Fibroblast of mammary gland (primary cell): Measurements from ENCODE around the gene PTGDR.
A peak's percentile ranks its signal among the peaks of the same experiment; 100 is the strongest.

Experiments
- DNase-seq: peaks from one replicate; pipeline ENCODE4 v3.0.0-alpha.2; 2010; ENCODE audit warnings: low read depth
- H3K4me3 ChIP-seq: 2 replicates; pipeline ENCODE4 v1.5.1; 2011; ENCODE audit warnings: low read depth, mild to moderate bottlenecking, low read length, moderate library complexity; ENCODE audit not compliant: control insufficient read depth
- CTCF ChIP-seq: conservative IDR thresholded peaks from 2 replicates; pipeline ENCODE4 v1.5.1; 2011; ENCODE audit warnings: low read depth, low read length, inconsistent platforms; ENCODE audit not compliant: control insufficient read depth, insufficient read depth

Gene PTGDR

GRCh38 chr14:52286661-52287649 lies 19.5 kb downstream of the PTGDR start:
- DNase-seq = peak; percentile 30
- H3K4me3 ChIP-seq = no peak overlapping the region
- no peak for TF ChIP-seq CTCF

- no peak for DNase-seq
- no peak for TF ChIP-seq CTCF
- H3K4me3 ChIP-seq = no peak overlapping the region
Measured at GRCh38 chr14:52296378-52296777, 28.9 kb downstream of the PTGDR start.

- H3K4me3 ChIP-seq = no peak overlapping the region
- TF ChIP-seq CTCF = no peak
- DNase-seq = no peak
Measured at GRCh38 chr14:52298795-52299194, 31.3 kb downstream of the PTGDR start.

- no peak overlapping the region for H3K4me3 ChIP-seq
- DNase-seq = peak; percentile 72
- TF ChIP-seq CTCF = peak; percentile 62
Measured at GRCh38 chr14:52299692-52300278, 32.3 kb downstream of the PTGDR start.

GRCh38 chr14:52303236-52303635 lies 35.7 kb downstream of the PTGDR start:
- no peak overlapping the region for H3K4me3 ChIP-seq
- no peak for DNase-seq
- no peak for TF ChIP-seq CTCF

DNA sequence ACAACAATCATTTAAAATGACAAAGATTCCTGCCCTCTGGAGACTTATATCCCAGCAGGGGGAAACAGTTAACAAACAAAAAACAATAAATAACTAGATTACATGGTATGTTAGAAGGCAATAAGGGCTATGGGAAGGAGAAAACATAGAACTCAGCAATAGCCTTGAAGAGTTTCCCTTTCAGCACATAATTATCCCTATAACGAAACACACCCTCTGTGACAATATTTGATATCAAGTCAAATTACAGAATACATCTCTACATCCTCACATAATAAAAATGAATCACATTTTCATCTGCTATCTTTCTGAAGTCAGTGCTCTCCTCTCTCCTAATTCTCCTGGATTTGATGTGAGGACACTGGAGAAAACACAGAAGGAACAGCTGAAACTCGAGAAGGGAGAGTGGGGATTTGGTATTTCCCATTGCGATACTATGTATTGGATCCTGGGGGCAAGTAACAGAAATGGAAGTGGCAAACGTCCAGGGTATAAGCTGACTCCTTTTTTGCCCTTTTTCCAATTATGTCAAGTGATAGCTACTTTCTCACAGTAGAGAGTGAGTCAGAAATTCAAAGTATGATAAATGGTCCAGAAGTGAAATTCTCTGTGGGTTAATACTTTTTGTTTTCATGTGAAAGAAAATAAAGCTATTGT lies 36.9 kb downstream of the PTGDR start:
- no peak overlapping the region for H3K4me3 ChIP-seq
- DNase-seq = peak; percentile 44
- no peak for TF ChIP-seq CTCF
